ENCODE data around the gene NUDT6. TPM values are rescaled to one million over a fixed set of nuclear protein-coding genes. Genes with fewer than 3 reads are reported as not detected.
A peak's percentile ranks its signal among the peaks of the same experiment; 100 is the strongest.

The NUDT6 gene
- total RNA-seq, 1 donor from 2014 or later = 11.6 TPM

- TF ChIP-seq CTCF (IDR thresholded peaks at IDR 0.05) = no peak
- intact Hi-C loops (cut with DNase I) = no loop called here
- no peaks in the 10 kb centered on the region for H3K9me3 ChIP-seq
- H3K4me3 ChIP-seq = no peak overlapping the region
- H3K27me3 ChIP-seq = no peaks in the 10 kb centered on the region
- no peaks in the 10 kb centered on the region for H3K36me3 ChIP-seq
- DNase-seq (ENCODE audit: low spot score in 2 of 2) = no peak
- H3K4me1 ChIP-seq = peaks cover 3 to 19% of the 10 kb centered on the region in 2 donors
- H3K27ac ChIP-seq = no peak overlapping the region
Measured at GRCh38 chr4:122863639-122864038, 58.8 kb downstream of the NUDT6 start.

- H3K9me3 ChIP-seq = no peaks in the 10 kb centered on the region
- no peaks in the 10 kb centered on the region for H3K27me3 ChIP-seq
- intact Hi-C loops (cut with DNase I) = no loop called here
- peaks cover 3 to 31% of the 10 kb centered on the region in 2 donors for H3K4me1 ChIP-seq
- DNase-seq (ENCODE audit: low spot score in 2 of 2) = no peak
- H3K4me3 ChIP-seq = no peak overlapping the region
- H3K36me3 ChIP-seq = no peaks in the 10 kb centered on the region
- TF ChIP-seq CTCF (IDR thresholded peaks at IDR 0.05) = no peak
- peak overlapping the region in 1 of 2 donors; percentile 11 for H3K27ac ChIP-seq
Measured at GRCh38 chr4:122861172-122861943, 61.0 kb downstream of the NUDT6 start.

GRCh38 chr4:122858705-122859104, 63.7 kb downstream of the NUDT6 start:
- no peaks in the 10 kb centered on the region for H3K9me3 ChIP-seq
- H3K4me1 ChIP-seq = peaks cover 14 to 42% of the 10 kb centered on the region in 2 donors
- H3K4me3 ChIP-seq = no peak overlapping the region
- no peak for TF ChIP-seq CTCF (IDR thresholded peaks at IDR 0.05)
- intact Hi-C loops (cut with DNase I) = loop anchor here (5.0 kb wide), 1 partner anchor 44 kb away; no protein-coding TSS in a partner anchor
- no peaks in the 10 kb centered on the region for H3K27me3 ChIP-seq
- DNase-seq (ENCODE audit: low spot score in 2 of 2) = no peak
- no peaks in the 10 kb centered on the region for H3K36me3 ChIP-seq
- peak overlapping the region; percentile 64 to 85 for H3K27ac ChIP-seq

- Histone ChIP-seq H3K36me3 (no peaks in the 10 kb centered on the region), H3K27ac (peak overlapping the region; percentile 64 to 85), H3K4me3 (no peak overlapping the region), H3K9me3 (no peaks in the 10 kb centered on the region), H3K27me3 (no peaks in the 10 kb centered on the region), H3K4me1 (peaks cover 14 to 36% of the 10 kb centered on the region in 2 donors)
- intact Hi-C loops (cut with DNase I) = loop anchor here (5.0 kb wide), 1 partner anchor 45 kb away; no protein-coding TSS in a partner anchor
- DNase-seq (ENCODE audit: low spot score in 2 of 2) = no peak
- no peak for TF ChIP-seq CTCF (IDR thresholded peaks at IDR 0.05)
Measured at GRCh38 chr4:122857160-122857559, 65.2 kb downstream of the NUDT6 start.

- H3K27ac ChIP-seq = peak overlapping the region; percentile 85 to 89
- DNase-seq (ENCODE audit: low spot score in 2 of 2) = no peak
- H3K4me3 ChIP-seq = peak overlapping the region; percentile 14 to 59
- H3K27me3 ChIP-seq = no peaks in the 10 kb centered on the region
- no peaks in the 10 kb centered on the region for H3K9me3 ChIP-seq
- H3K36me3 ChIP-seq = no peaks in the 10 kb centered on the region
- H3K4me1 ChIP-seq = peaks cover 14 to 39% of the 10 kb centered on the region in 2 donors
- no peak for TF ChIP-seq CTCF (IDR thresholded peaks at IDR 0.05)
- intact Hi-C loops (cut with DNase I) = loop anchor here (5.0 kb wide), 1 partner anchor 47 kb away; no protein-coding TSS in a partner anchor
Measured at GRCh38 chr4:122855353-122855890, 67.0 kb downstream of the NUDT6 start.

All from ascending aorta (tissue), 2 donors.